Brain microvascular endothelial cell (primary cell): ENCODE results near the gene NT5C3B.

Experiments used
- DNase-seq: peaks from one replicate; pipeline ENCODE4 v3.0.0-alpha.2; 2020
- H3K27ac ChIP-seq: fragments of 250-450 bp; sonication (Bioruptor Pico); 2 replicates; pipeline ENCODE4 v1.5.1; 2020; ENCODE audit warnings: mild to moderate bottlenecking, moderate library complexity
- H3K27me3 ChIP-seq: fragments of 250-450 bp; sonication (Bioruptor Pico); replicated peaks from 2 replicates; pipeline ENCODE4 v1.5.1; 2020; ENCODE audit warnings: mild to moderate bottlenecking
- H3K36me3 ChIP-seq: fragments of 250-450 bp; sonication (Bioruptor Pico); replicated peaks from 2 replicates; pipeline ENCODE4 v1.5.1; 2020; ENCODE audit warnings: mild to moderate bottlenecking
- H3K4me3 ChIP-seq: 2 replicates; pipeline ENCODE4 v1.5.1; 2011; ENCODE audit warnings: low read depth, mild to moderate bottlenecking, control low read depth, low read length, moderate library complexity
- CTCF ChIP-seq: IDR thresholded peaks from 2 replicates; pipeline ENCODE4 v1.5.1; 2011; ENCODE audit warnings: low read depth, mild to moderate bottlenecking, moderate library complexity, low read length, control low read depth, inconsistent platforms; ENCODE audit errors: missing control alignments
- in situ Hi-C: cut with HindIII; loops from 2 replicates; pipeline ENCODE4 v1.10.0; 2017; ENCODE audit warnings: low sequenced_read_pairs, low pct_ligation_motif_present

The NT5C3B gene

GRCh38 chr17:41814195-41814594 lies 21.8 kb downstream of the NT5C3B start:
- TF ChIP-seq CTCF, result no peak
- DNase-seq, result no peak
- H3K27ac ChIP-seq, result peak overlapping the region; percentile 63
- in situ Hi-C loops, result no loop called here
- peak overlapping the region; percentile 85 for H3K4me3 ChIP-seq
- H3K27me3 ChIP-seq, result no peaks in the 10 kb centered on the region
- peaks cover 19% of the 10 kb centered on the region for H3K36me3 ChIP-seq

DNA sequence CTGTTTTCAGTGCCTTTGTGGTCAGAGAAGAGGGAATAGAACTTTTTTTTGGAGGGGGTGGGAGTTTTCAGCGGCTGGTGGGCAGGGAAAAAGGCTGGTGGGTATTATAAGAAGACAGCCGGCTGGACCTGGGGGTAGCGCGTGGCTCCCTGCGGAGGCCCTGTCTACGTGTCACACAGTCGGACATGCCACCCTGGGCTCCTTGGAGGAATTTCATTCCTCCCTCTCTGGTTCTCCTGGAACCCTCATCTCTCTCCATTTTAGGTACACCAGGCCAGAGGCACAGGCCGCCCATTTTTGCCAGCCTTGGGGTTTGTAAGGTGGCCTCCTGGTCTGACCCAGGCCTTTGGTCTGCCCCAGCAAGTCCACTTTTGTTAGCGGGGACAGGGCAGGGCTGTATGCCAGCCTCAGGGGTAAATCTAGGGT lies 22.3 kb downstream of the NT5C3B start:
- no peak for DNase-seq
- Histone ChIP-seq H3K4me3 (peak overlapping the region; percentile 85), H3K27ac (peak overlapping the region; percentile 63), H3K27me3 (no peaks in the 10 kb centered on the region), H3K36me3 (peaks cover 16% of the 10 kb centered on the region)
- no peak for TF ChIP-seq CTCF
- in situ Hi-C loops, result no loop called here

DNA sequence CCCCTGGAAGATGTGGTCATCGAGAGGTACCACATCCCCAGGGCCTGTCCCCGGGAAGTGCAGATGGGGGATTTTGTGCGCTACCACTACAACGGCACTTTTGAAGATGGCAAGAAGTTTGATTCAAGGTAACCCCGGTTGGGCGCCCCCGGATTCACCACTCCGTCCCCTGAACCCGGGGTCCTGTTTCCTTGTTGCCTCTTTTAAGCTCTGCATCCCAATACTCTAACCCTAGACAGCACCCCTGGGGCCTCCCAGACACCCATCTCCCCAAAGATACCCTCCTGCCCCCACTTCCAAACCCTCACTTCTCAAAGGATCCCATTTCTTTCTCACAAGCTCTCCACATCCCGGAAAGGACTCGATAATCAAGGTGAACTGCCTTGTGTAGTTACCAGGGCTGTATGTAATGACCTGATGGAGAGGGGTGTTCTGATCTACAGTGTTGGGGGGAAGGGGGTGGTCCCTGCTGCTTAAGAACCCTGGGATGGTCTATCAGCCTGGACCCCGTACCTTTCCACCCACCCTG lies 22.8 kb downstream of the NT5C3B start:
- H3K4me3 ChIP-seq, result peak overlapping the region; percentile 85
- in situ Hi-C loops, result no loop called here
- no peak for TF ChIP-seq CTCF
- no peaks in the 10 kb centered on the region for H3K27me3 ChIP-seq
- H3K36me3 ChIP-seq, result peaks cover 12% of the 10 kb centered on the region
- no peak for DNase-seq
- peak overlapping the region; percentile 63 for H3K27ac ChIP-seq

- no peak for TF ChIP-seq CTCF
- H3K27ac ChIP-seq, result peak within 1 kb of the TSS; percentile 63
- DNase-seq, result peak; percentile 87
- in situ Hi-C loops, result no loop called here
- H3K36me3 ChIP-seq, result peaks cover 8% of the 10 kb centered on the region
- no peaks in the 10 kb centered on the region for H3K27me3 ChIP-seq
- H3K4me3 ChIP-seq, result peak within 1 kb of the TSS; percentile 85
Measured at GRCh38 chr17:41812381-41813151, 23.5 kb downstream of the NT5C3B start, which contains the start of gene FKBP10. FKBP10 (plus strand) TSS chr17:41813004; CDS start chr17:41813035, 31 bp downstream.

DNA sequence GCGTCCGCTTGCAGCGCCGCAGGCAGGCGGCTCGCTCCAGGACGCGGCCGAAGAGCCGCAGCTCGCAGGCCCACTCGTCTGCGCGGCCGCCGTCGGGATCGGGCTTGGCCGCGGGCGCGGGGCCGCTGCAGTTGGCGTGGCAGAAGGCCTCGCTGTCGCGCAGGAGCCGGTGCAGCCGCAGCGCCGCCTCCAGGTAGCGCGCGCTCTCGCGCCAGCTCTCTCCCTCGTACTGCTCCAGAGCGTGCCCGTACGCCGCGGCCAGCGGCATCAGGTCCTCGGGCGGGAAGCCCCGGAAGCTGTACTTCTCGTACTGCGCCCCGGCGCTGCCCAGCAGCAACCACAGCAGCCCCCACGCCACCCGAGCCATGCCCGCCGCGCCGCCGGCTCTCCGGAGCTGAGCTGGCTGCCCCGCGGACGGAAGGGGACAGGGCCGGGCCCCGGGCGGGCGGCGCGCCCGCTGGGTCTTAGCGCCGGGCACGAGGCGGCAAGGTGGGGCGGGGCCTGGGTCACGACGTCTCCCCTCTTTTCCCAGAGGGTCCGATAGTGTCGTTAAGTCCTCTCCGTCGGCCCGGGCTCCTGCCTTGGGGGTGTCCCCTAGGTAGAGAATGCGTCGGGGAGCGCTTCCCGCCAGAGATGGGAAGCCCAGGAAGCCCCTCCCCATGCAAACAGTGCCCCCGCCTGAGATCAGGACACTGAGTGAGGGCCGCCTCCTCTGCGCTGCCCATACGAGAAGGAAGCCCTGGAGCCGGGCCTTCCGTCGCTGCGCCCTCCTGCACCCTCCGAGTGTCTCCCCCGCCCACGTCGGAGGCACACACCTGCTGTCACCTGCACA lies 24.3 kb downstream of the NT5C3B start, which contains the start of gene P3H4:
Gene P3H4, minus strand, starts transcription at position 401 of the 832 bp plus-strand sequence. Its CDS starts 34 bp downstream, at position 367.
- Histone ChIP-seq H3K36me3 (peaks cover 6% of the 10 kb centered on the region), H3K4me3 (peak within 1 kb of the TSS; percentile 85), H3K27me3 (no peaks in the 10 kb centered on the region), H3K27ac (peak within 1 kb of the TSS; percentile 63)
- in situ Hi-C loops, result no loop called here
- TF ChIP-seq CTCF, result peak; percentile 61
- DNase-seq, result peak; percentile 63
